Measurements from ENCODE around the gene HSD17B1. TPM values are rescaled to one million over a fixed set of nuclear protein-coding genes. Genes with fewer than 3 reads are reported as not detected.

Gene HSD17B1
- total and polyA plus RNA-seq, 2 of the 13 experiments (the other 11 are each of a cell fraction or from before 2014, with no cell fraction given) = 0.54 to 0.93 TPM

DNA sequence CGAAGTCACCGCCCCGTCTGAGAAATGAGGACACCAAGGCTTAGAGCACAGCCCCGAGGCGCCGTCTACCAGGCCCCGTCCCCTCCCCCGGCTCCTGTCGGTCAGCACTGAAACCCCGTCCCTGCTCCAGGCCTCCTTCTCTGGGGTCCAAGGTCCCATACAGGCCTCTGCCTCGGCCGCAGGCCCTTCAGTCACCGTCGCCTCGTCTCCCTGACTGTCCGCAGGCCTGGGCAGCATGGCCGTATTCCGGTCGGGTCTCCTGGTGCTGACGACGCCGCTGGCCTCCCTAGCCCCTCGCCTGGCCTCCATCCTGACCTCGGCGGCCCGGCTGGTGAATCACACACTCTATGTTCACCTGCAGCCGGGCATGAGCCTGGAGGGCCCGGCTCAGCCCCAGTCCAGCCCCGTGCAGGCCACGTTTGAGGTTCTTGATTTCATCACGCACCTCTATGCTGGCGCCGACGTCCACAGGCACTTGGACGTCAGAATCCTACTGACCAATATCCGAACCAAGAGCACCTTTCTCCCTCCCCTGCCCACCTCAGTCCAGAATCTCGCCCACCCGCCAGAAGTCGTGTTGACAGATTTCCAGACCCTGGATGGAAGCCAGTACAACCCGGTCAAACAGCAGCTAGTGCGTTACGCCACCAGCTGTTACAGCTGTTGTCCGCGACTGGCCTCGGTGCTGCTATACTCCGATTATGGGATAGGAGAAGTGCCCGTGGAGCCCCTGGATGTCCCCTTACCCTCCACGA is 9.8 kb downstream of the HSD17B1 start (continued):
- TF ChIP-seq PRDM15 (CRISPR knock-in tag; IDR thresholded peaks at IDR 0.05) (0 out of 2 replicates have a peak, but pooled peaks have one; percentile 8), ZNF792 (CRISPR knock-in tag; IDR thresholded peaks at IDR 0.05) (peak; percentile 43; the same call in 1 of the 2 replicates), MXI1 (IDR thresholded peaks at IDR 0.05; ENCODE audit: borderline replicate concordance, low read depth, low read length) (no peak), FOXA1 (IDR thresholded peaks at IDR 0.05) (no peak), FOXA1 (CRISPR knock-in tag; IDR thresholded peaks at IDR 0.05) (peak; percentile 24; the same call in 1 of the 2 replicates), ZSCAN21 (CRISPR knock-in tag; IDR thresholded peaks at IDR 0.05; ENCODE audit: borderline replicate concordance) (no peak; the same call in 1 of the 2 replicates), KLF6 (CRISPR knock-in tag; IDR thresholded peaks at IDR 0.05) (peak; percentile 45; the same call in 1 of the 2 replicates), KAT8 (CRISPR knock-in tag; IDR thresholded peaks at IDR 0.05) (no peak), ZNF598 (CRISPR knock-in tag; IDR thresholded peaks at IDR 0.05; ENCODE audit: borderline replicate concordance) (peak; percentile 74; the same call in 1 of the 2 replicates), ATAD3A (CRISPR knock-in tag; IDR thresholded peaks at IDR 0.05) (0 out of 2 replicates have a peak, but pooled peaks have one; percentile 69), ZNF670 (CRISPR knock-in tag; IDR thresholded peaks at IDR 0.05; ENCODE audit: borderline replicate concordance) (no peak; the same call in 1 of the 2 replicates), CREB1 (IDR thresholded peaks at IDR 0.05) (0 out of 2 replicates have a peak, but pooled peaks have one; percentile 39), CREB1 (CRISPR knock-in tag; IDR thresholded peaks at IDR 0.05) (no peak), ZBTB1 (CRISPR knock-in tag; IDR thresholded peaks at IDR 0.05; ENCODE audit: borderline replicate concordance) (0 out of 2 replicates have a peak, but pooled peaks have one; percentile 26), NR3C1 (CRISPR knock-in tag; IDR thresholded peaks at IDR 0.05) (no peak), ZNF800 (CRISPR knock-in tag; IDR thresholded peaks at IDR 0.05) (no peak), ZNF773 (CRISPR knock-in tag; IDR thresholded peaks at IDR 0.05; ENCODE audit: borderline replicate concordance) (peak; percentile 90), ZMAT3 (CRISPR knock-in tag; conservative IDR thresholded peaks at IDR 0.05) (peak; percentile 37; the same call in 1 of the 2 replicates), ZNF34 (CRISPR knock-in tag; IDR thresholded peaks at IDR 0.05; ENCODE audit: borderline replicate concordance) (0 out of 2 replicates have a peak, but pooled peaks have one; percentile 73), PAX8 (CRISPR knock-in tag; IDR thresholded peaks at IDR 0.05; ENCODE audit: borderline replicate concordance) (peak; percentile 69; the same call in 1 of the 2 replicates)
- TF ChIP-seq, protein P1, sequence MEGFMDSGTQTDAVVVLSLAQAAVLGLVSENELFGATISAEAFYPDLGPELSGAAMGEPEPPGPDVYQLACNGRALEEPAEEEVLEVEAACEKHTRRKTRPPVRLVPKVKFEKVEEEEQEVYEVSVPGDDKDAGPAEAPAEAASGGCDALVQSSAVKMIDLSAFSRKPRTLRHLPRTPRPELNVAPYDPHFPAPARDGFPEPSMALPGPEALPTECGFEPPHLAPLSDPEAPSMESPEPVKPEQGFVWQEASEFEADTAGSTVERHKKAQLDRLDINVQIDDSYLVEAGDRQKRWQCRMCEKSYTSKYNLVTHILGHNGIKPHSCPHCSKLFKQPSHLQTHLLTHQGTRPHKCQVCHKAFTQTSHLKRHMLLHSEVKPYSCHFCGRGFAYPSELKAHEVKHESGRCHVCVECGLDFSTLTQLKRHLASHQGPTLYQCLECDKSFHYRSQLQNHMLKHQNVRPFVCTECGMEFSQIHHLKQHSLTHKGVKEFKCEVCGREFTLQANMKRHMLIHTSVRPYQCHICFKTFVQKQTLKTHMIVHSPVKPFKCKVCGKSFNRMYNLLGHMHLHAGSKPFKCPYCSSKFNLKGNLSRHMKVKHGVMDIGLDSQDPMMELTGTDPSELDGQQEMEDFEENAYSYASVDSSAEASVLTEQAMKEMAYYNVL (CRISPR knock-in tag; IDR thresholded peaks at IDR 0.05; ENCODE audit: borderline replicate concordance) = no peak
